ENCODE data around the gene TCF20. TPM values are rescaled to one million over a fixed set of nuclear protein-coding genes. Genes with fewer than 3 reads are reported as not detected.

The TCF20 gene
- total RNA-seq, 1 donor from 2014 or later: 31.0 TPM

GRCh38 chr22:42284202-42284591 is 13.7 kb upstream of the TCF20 start:
- H3K27ac Mint-ChIP-seq (ENCODE audit: unreplicated experiment): no peak overlapping the region
- H3K4me1 Mint-ChIP-seq (ENCODE audit: low read depth): peaks cover 7% of the 10 kb centered on the region
- no peaks in the 10 kb centered on the region for H3K9me3 Mint-ChIP-seq (ENCODE audit: low read depth)
- no peaks in the 10 kb centered on the region for H3K36me3 Mint-ChIP-seq (ENCODE audit: low read depth)
- TF ChIP-seq CTCF (IDR thresholded peaks at IDR 0.05): no peak
- H3K27me3 Mint-ChIP-seq (ENCODE audit: low read depth): peaks cover 23% of the 10 kb centered on the region
- peak overlapping the region; percentile 12 for H3K4me3 Mint-ChIP-seq (ENCODE audit: unreplicated experiment)
- no peak for DNase-seq (ENCODE audit: low spot score)

- Mint-ChIP-seq H3K4me3 (ENCODE audit: unreplicated experiment) (peak overlapping the region; percentile 64), H3K9me3 (ENCODE audit: low read depth) (no peaks in the 10 kb centered on the region)
These were observed 13.1 kb upstream of the TCF20 start for GRCh38 chr22:42283278-42284201.

GRCh38 chr22:42282943-42283277 is 12.5 kb upstream of the TCF20 start:
- no peak overlapping the region for H3K27ac Mint-ChIP-seq (ENCODE audit: unreplicated experiment)
- DNase-seq (ENCODE audit: low spot score): no peak
- no peaks in the 10 kb centered on the region for H3K9me3 Mint-ChIP-seq (ENCODE audit: low read depth)
- peak overlapping the region; percentile 28 for H3K4me3 Mint-ChIP-seq (ENCODE audit: unreplicated experiment)
- peaks cover 23% of the 10 kb centered on the region for H3K27me3 Mint-ChIP-seq (ENCODE audit: low read depth)
- TF ChIP-seq CTCF (IDR thresholded peaks at IDR 0.05): no peak
- H3K4me1 Mint-ChIP-seq (ENCODE audit: low read depth): peaks cover 7% of the 10 kb centered on the region
- H3K36me3 Mint-ChIP-seq (ENCODE audit: low read depth): no peaks in the 10 kb centered on the region

More at GRCh38 chr22:42283278-42284201, 13.1 kb upstream of the TCF20 start:
- Mint-ChIP-seq H3K27ac (ENCODE audit: unreplicated experiment) (no peak overlapping the region), H3K36me3 (ENCODE audit: low read depth) (no peaks in the 10 kb centered on the region), H3K4me1 (ENCODE audit: low read depth) (peaks cover 7% of the 10 kb centered on the region), H3K27me3 (ENCODE audit: low read depth) (peaks cover 23% of the 10 kb centered on the region)
- DNase-seq (ENCODE audit: low spot score): peak; percentile 79
- TF ChIP-seq CTCF (IDR thresholded peaks at IDR 0.05): no peak

GRCh38 chr22:42282252-42282942 is 11.9 kb upstream of the TCF20 start:
- Mint-ChIP-seq H3K4me1 (ENCODE audit: low read depth) (peaks cover 7% of the 10 kb centered on the region), H3K36me3 (ENCODE audit: low read depth) (no peaks in the 10 kb centered on the region), H3K4me3 (ENCODE audit: unreplicated experiment) (peak overlapping the region; percentile 28), H3K9me3 (ENCODE audit: low read depth) (no peaks in the 10 kb centered on the region), H3K27me3 (ENCODE audit: low read depth) (peaks cover 23% of the 10 kb centered on the region), H3K27ac (ENCODE audit: unreplicated experiment) (no peak overlapping the region)
- TF ChIP-seq CTCF (IDR thresholded peaks at IDR 0.05): no peak
- peak; percentile 79 for DNase-seq (ENCODE audit: low spot score)

GRCh38 chr22:42281706-42282251 is 11.3 kb upstream of the TCF20 start:
- no peaks in the 10 kb centered on the region for H3K36me3 Mint-ChIP-seq (ENCODE audit: low read depth)
- TF ChIP-seq CTCF (IDR thresholded peaks at IDR 0.05): no peak
- no peak overlapping the region for H3K4me3 Mint-ChIP-seq (ENCODE audit: unreplicated experiment)
- no peak overlapping the region for H3K27ac Mint-ChIP-seq (ENCODE audit: unreplicated experiment)
- H3K9me3 Mint-ChIP-seq (ENCODE audit: low read depth): no peaks in the 10 kb centered on the region
- DNase-seq (ENCODE audit: low spot score): peak; percentile 39
- peaks cover 22% of the 10 kb centered on the region for H3K27me3 Mint-ChIP-seq (ENCODE audit: low read depth)
- peaks cover 7% of the 10 kb centered on the region for H3K4me1 Mint-ChIP-seq (ENCODE audit: low read depth)

Measured in chondrocyte (in vitro differentiated cells).